AG10803 (cell line): ENCODE data around the gene ARHGAP10.
"Not testable (repeated sequence)": the region's sequence is repeated elsewhere in the genome, so short reads cannot be mapped to it uniquely, and the experiment has no call there.

Experiments
- DNase-seq: peaks from one replicate; pipeline ENCODE4 v3.0.0; 2010; ENCODE audit warnings: low read depth
- H3K4me3 ChIP-seq: 2 replicates; pipeline ENCODE4 v1.5.1; 2011; ENCODE audit warnings: mild to moderate bottlenecking, low read length, control low read depth
- CTCF ChIP-seq: conservative IDR thresholded peaks from 2 replicates; pipeline ENCODE4 v1.5.1; 2011; ENCODE audit warnings: mild to moderate bottlenecking, low read length, control low read depth, inconsistent platforms

ARHGAP10 gene

GRCh38 chr4:147910315-147910714, 178.4 kb downstream of the ARHGAP10 start:
- no peak overlapping the region for H3K4me3 ChIP-seq
- no peak for TF ChIP-seq CTCF
- no peak for DNase-seq

GRCh38 chr4:147912106-147912505, 180.2 kb downstream of the ARHGAP10 start:
- DNase-seq: not testable (repeated sequence)

GRCh38 chr4:147913137-147913536, 181.2 kb downstream of the ARHGAP10 start:
- no peak overlapping the region for H3K4me3 ChIP-seq
- TF ChIP-seq CTCF: no peak
- no peak for DNase-seq

More at GRCh38 chr4:147912106-147912505, 180.2 kb downstream of the ARHGAP10 start:
- H3K4me3 ChIP-seq: not testable (repeated sequence)

- peak; percentile 76 for DNase-seq
- no peak overlapping the region for H3K4me3 ChIP-seq
- no peak for TF ChIP-seq CTCF
Measured at GRCh38 chr4:147916351-147916750, 184.5 kb downstream of the ARHGAP10 start.

GRCh38 chr4:147923381-147923780, 191.5 kb downstream of the ARHGAP10 start:
- TF ChIP-seq CTCF: no peak
- no peak for DNase-seq
- no peak overlapping the region for H3K4me3 ChIP-seq

- no peak for DNase-seq
- TF ChIP-seq CTCF: no peak
- H3K4me3 ChIP-seq: no peak overlapping the region
Measured at GRCh38 chr4:147923854-147924253, 192.0 kb downstream of the ARHGAP10 start.

- TF ChIP-seq CTCF: peak; percentile 57
- DNase-seq: peak; percentile 35
Measured at GRCh38 chr4:147924604-147925412, 192.9 kb downstream of the ARHGAP10 start.

More at GRCh38 chr4:147924604-147925412, 192.9 kb downstream of the ARHGAP10 start:
- H3K4me3 ChIP-seq: no peak overlapping the region
